Ectodermal cell (in vitro differentiated cells): ENCODE results near the gene ZNF521.
A peak's percentile ranks its signal among the peaks of the same experiment; 100 is the strongest.
"Not testable (repeated sequence)": the region's sequence is repeated elsewhere in the genome, so short reads cannot be mapped to it uniquely, and the experiment has no call there.

Experiments used
- H3K27ac ChIP-seq: 2 replicates; pipeline ENCODE4 v1.7.0; 2013; ENCODE audit warnings: mild to moderate bottlenecking, low read depth, low read length; ENCODE audit not compliant: insufficient read depth, poor library complexity, severe bottlenecking
- H3K27me3 ChIP-seq: 2 replicates; pipeline ENCODE4 v1.7.0; 2013; ENCODE audit warnings: mild to moderate bottlenecking, low read length; ENCODE audit not compliant: insufficient read depth, control insufficient read depth, poor library complexity, severe bottlenecking
- H3K36me3 ChIP-seq: one replicate; pipeline ENCODE4 v1.7.0; 2013; ENCODE audit warnings: low read length; ENCODE audit not compliant: control insufficient read depth, insufficient read depth
- H3K4me1 ChIP-seq: one replicate; pipeline ENCODE4 v1.7.0; 2013; ENCODE audit warnings: low read length; ENCODE audit not compliant: control insufficient read depth, insufficient read depth
- H3K4me3 ChIP-seq: 2 replicates; pipeline ENCODE4 v1.7.0; 2013; ENCODE audit warnings: low read depth, low read length, control low read depth; ENCODE audit not compliant: insufficient read depth
- H3K9me3 ChIP-seq: 2 replicates; pipeline ENCODE4 v1.7.0; 2013; ENCODE audit warnings: mild to moderate bottlenecking, low read length, moderate library complexity; ENCODE audit not compliant: control insufficient read depth
- WGBS, 2 experiments: methylation state at CpG; one replicate each; pipeline ENCODE4 v1.1.7; 2013; ENCODE audit warnings: missing lambda C conversion rate in 2 of 2; 5-methylcytosine and 5-hydroxymethylcytosine counted together

The ZNF521 gene

GRCh38 chr18:25281556-25281955 is 70.4 kb downstream of the ZNF521 start:
- Histone ChIP-seq H3K4me1 (peaks cover 55% of the 10 kb centered on the region), H3K36me3 (no peaks in the 10 kb centered on the region), H3K27me3 (no peaks in the 10 kb centered on the region), H3K4me3 (no peak overlapping the region), H3K27ac (no peak overlapping the region), H3K9me3 (no peaks in the 10 kb centered on the region)
- 91 to 94% methylated on average over 6 of the region's 6 CpGs for WGBS, 2 experiments

DNA sequence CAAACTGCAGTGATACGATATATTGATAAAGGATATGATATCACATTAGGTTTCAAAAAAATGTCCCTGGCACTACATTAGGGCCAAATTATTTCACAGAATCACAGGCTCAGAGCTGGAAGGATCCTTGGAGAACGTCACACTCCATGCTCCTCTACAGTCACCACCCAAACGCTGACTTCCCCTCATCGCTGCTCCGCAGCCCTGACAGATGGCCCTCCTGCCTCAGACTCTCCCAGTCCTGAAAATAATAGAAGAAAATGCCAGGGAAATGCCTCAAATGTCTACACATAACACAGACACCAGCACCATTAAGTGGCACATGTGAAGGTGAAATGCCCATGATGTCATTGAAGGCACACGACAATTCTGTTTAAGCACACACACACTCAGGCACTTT is 72.0 kb downstream of the ZNF521 start:
- H3K9me3 ChIP-seq, result no peaks in the 10 kb centered on the region
- H3K4me3 ChIP-seq, result no peak overlapping the region
- no peak overlapping the region for H3K27ac ChIP-seq
- WGBS, 2 experiments, result 92 to 95% methylated on average over 5 to 6 of the region's 6 CpGs
- peaks cover 40% of the 10 kb centered on the region for H3K4me1 ChIP-seq
- no peaks in the 10 kb centered on the region for H3K27me3 ChIP-seq
- H3K36me3 ChIP-seq, result no peaks in the 10 kb centered on the region

DNA sequence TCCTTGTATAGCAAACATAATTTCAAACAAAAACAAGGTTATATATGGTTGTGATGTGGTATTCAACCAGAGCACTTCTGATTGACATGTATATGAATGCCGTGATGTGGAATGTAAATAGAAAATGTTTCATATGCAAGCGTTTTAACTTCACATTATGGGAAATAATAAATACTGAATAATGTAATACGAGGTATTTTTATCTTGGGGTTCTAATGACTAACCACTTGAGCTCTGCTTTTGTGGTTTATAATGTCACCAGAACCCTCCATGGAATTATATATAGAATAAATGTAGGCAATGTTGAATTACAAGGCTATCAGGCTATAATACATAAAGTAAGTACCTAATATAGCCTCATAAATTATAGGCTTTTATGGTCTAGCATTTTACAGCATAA is 72.4 kb downstream of the ZNF521 start:
- H3K4me1 ChIP-seq, result peaks cover 36% of the 10 kb centered on the region
- H3K4me3 ChIP-seq, result no peak overlapping the region
- no peaks in the 10 kb centered on the region for H3K9me3 ChIP-seq
- 91 to 100% methylated on average over 2 to 3 of the region's 3 CpGs for WGBS, 2 experiments
- H3K27me3 ChIP-seq, result no peaks in the 10 kb centered on the region
- H3K36me3 ChIP-seq, result no peaks in the 10 kb centered on the region
- H3K27ac ChIP-seq, result no peak overlapping the region

DNA sequence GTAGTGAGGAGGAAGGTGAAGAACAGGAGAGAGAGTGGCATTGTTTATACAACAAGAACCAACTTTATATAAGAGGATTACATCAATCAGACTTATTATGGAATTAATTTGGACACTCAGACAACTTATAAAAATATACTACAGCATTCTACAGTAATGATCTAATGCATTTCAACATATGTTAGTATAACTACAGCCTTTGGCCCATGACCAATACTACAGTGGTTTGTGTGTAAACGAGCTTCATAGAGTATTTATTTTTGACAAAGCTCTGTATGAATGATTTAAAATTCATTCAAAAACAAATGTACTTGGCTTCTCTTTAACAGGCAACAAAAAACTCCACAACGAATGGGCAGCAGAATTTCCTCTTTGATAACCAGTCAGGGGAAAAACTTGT is 72.8 kb downstream of the ZNF521 start:
- Histone ChIP-seq H3K9me3 (no peaks in the 10 kb centered on the region), H3K4me3 (no peak overlapping the region), H3K4me1 (peaks cover 32% of the 10 kb centered on the region), H3K27ac (no peak overlapping the region), H3K36me3 (no peaks in the 10 kb centered on the region), H3K27me3 (no peaks in the 10 kb centered on the region)
- 75 to 97% methylated on average over 1 to 2 of the region's 2 CpGs for WGBS, 2 experiments

- Histone ChIP-seq H3K27me3 (no peaks in the 10 kb centered on the region), H3K4me1 (peaks cover 25% of the 10 kb centered on the region), H3K4me3 (no peak overlapping the region), H3K9me3 (no peaks in the 10 kb centered on the region), H3K27ac (no peak overlapping the region), H3K36me3 (peaks cover 3% of the 10 kb centered on the region)
- WGBS, 2 experiments, result 93 to 94% methylated on average over 4 of the region's 4 CpGs
Observed at GRCh38 chr18:25278394-25278793, 73.6 kb downstream of the ZNF521 start.

DNA sequence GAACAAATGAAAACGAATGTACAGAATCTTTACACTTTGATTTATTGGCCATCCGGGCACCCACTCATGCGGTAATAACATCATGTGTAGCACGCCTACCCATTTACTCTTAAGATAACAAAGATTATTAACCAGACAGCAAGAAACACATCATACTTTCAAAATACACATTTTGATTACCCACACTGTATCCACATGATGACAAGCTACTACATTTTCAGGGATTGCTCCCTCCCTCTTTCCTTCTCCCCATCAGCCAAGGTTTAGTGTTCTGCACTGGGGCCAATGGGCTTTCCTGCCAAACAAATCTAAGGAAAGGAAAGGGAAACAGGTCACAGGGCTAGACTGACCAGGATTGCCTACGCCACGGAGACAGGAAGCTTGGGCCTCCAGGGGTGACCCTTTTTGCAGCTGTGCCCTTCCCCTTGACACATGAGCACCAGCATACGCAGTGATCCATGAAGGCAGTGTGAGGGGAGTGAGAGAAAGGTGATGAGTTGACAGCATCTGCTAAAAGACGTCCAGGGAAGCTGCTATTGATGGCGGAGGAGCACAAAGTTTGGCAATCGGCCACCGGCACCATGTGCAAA is 76.5 kb downstream of the ZNF521 start:
- H3K27ac ChIP-seq, result no peak overlapping the region
- peaks cover 13% of the 10 kb centered on the region for H3K36me3 ChIP-seq
- no peak overlapping the region for H3K4me3 ChIP-seq
- no peaks in the 10 kb centered on the region for H3K27me3 ChIP-seq
- WGBS, 2 experiments, result 87 to 88% methylated on average over 11 of the region's 11 CpGs
- H3K4me1 ChIP-seq, result peaks cover 5% of the 10 kb centered on the region
- no peaks in the 10 kb centered on the region for H3K9me3 ChIP-seq

- H3K27me3 ChIP-seq, result no peaks in the 10 kb centered on the region
- H3K4me1 ChIP-seq, result peaks cover 5% of the 10 kb centered on the region
- H3K36me3 ChIP-seq, result peaks cover 13% of the 10 kb centered on the region
- H3K27ac ChIP-seq, result no peak overlapping the region
- H3K4me3 ChIP-seq, result no peak overlapping the region
- 94 to 95% methylated on average over 4 of the region's 4 CpGs for WGBS, 2 experiments
- H3K9me3 ChIP-seq, result no peaks in the 10 kb centered on the region
Observed at GRCh38 chr18:25274926-25275325, 77.0 kb downstream of the ZNF521 start.

DNA sequence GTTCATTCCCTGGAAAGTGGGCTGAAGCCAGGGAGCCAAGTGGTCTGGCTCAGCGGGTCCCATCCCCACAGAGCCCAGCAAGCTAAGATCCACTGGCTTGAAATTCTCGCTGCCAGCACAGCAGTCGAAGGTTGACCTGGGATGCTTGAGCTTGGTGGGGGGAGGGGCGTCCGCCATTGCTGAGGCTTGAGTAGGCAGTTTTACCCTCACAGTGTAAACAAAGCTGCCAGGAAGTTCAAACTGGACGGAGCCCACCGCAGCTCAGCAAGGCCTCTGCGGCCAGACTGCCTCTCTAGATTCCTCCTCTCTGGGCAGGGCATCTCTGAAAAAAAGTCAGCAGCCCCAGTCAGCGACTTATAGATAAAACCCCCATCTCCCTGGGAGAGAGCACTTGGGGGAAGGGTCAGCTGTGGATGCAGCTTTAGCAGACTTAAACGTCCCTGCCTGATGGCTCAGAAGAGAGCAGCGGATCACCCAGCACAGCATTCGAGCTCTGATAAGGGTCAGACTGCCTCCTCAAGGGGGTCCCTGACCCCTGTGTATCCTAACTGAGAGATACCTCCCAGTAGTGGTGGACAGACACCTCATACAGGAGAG is 84.9 kb downstream of the ZNF521 start:
- 42 to 47% methylated on average over 12 of the region's 12 CpGs for WGBS, 2 experiments
- not testable (repeated sequence) for H3K4me3 ChIP-seq
- H3K27ac ChIP-seq, result peak overlapping the region; percentile 67

GRCh38 chr18:25262920-25263319 is 89.0 kb downstream of the ZNF521 start:
- H3K27ac ChIP-seq, result no peak overlapping the region
- H3K9me3 ChIP-seq, result no peaks in the 10 kb centered on the region
- no peak overlapping the region for H3K4me3 ChIP-seq
- 85 to 88% methylated on average over 2 of the region's 2 CpGs for WGBS, 2 experiments
- H3K27me3 ChIP-seq, result no peaks in the 10 kb centered on the region
- H3K36me3 ChIP-seq, result no peaks in the 10 kb centered on the region
- no peaks in the 10 kb centered on the region for H3K4me1 ChIP-seq

More for the DNA sequence above, 84.9 kb downstream of the ZNF521 start:
- H3K27me3 ChIP-seq, H3K9me3 ChIP-seq, H3K36me3 ChIP-seq, H3K4me1 ChIP-seq: not testable (repeated sequence)

- Histone ChIP-seq H3K4me1 (no peaks in the 10 kb centered on the region), H3K27me3 (no peaks in the 10 kb centered on the region), H3K36me3 (no peaks in the 10 kb centered on the region), H3K4me3 (no peak overlapping the region), H3K9me3 (no peaks in the 10 kb centered on the region), H3K27ac (no peak overlapping the region)
- WGBS, 2 experiments, result 78 to 84% methylated on average over 5 of the region's 5 CpGs
Observed at GRCh38 chr18:25261768-25262167, 90.2 kb downstream of the ZNF521 start.
